HEK293T (cell line): ENCODE results near the gene RAB15.

Experiments used
- ELF4 ChIP-seq: fragments of 450-650 bp; IDR thresholded peaks from 2 replicates; pipeline ENCODE4 v1.6.1; 2017; ENCODE audit warnings: antibody characterized with exemption
- FOXM1 ChIP-seq: fragments of 450-650 bp; IDR thresholded peaks from 2 replicates; pipeline ENCODE4 v1.6.1; 2017; ENCODE audit warnings: mild to moderate bottlenecking, borderline replicate concordance
- L3MBTL2 ChIP-seq: fragments of 450-650 bp; conservative IDR thresholded peaks from 2 replicates; pipeline ENCODE4 v1.6.1; 2016; ENCODE audit warnings: mild to moderate bottlenecking
- LEF1 ChIP-seq: fragments of 450-650 bp; IDR thresholded peaks from 2 replicates; pipeline ENCODE4 v1.6.1; 2017; ENCODE audit warnings: mild to moderate bottlenecking, borderline replicate concordance
- SP1 ChIP-seq: fragments of 450-650 bp; IDR thresholded peaks from 2 replicates; pipeline ENCODE4 v1.6.1; 2017

GRCh38 chr14:64958201-64958600 is 13.9 kb downstream of the RAB15 start:
- TF ChIP-seq FOXM1 (no peak), LEF1 (no peak), SP1 (no peak), L3MBTL2 (no peak), ELF4 (no peak)
